Fibroblast of pulmonary artery (primary cell): ENCODE results near the gene RLN3.

Source experiments
- DNase-seq: peaks from one replicate; pipeline ENCODE4 v3.0.0-alpha.2; 2010; ENCODE audit warnings: low read depth
- H3K4me3 ChIP-seq: replicated peaks from 2 replicates; pipeline ENCODE4 v1.5.1; 2011; ENCODE audit warnings: low read depth, mild to moderate bottlenecking, control low read depth, low read length, moderate library complexity
- TF ChIP-seq, protein P1 (sequence below): IDR thresholded peaks from 2 replicates; pipeline ENCODE4 v1.5.1; 2011; ENCODE audit warnings: mild to moderate bottlenecking, control low read depth, low read length, inconsistent platforms; ENCODE audit errors: missing control alignments

Gene RLN3

DNA sequence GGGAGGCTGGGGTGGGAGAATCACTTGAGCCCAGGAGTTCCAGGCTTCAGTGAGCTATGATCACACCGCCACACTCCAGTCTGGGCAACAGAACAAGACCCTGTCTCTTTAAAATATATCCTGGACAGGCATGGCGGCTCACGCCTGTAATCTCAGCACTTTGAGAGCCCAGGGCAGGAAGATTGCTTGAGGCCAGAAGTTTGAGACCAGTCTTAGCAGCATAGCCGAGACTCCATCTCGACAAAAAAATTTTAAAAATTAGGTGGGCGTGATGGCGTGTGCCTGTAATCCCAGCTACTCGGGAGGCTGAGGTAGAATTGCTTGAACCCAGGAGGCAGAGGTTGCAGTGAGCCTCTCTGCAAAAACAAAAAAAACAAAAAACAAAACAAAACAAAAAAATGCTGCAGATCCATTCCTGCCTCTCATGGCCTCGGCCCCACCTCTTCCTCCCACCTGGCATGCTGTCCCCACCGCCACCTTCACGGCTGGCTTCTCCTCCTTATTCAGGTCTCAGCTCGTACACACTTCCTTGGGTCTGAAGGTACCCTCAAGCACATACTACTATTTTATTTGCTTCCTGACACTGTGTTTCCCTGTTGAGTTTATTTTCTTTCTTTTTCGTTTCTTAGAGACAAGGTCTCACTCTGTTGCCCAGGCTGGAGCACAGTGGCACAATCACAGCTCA is 27.1 kb upstream of the RLN3 start:
- H3K4me3 ChIP-seq = no peak overlapping the region
- DNase-seq = no peak
- TF ChIP-seq, protein P1, sequence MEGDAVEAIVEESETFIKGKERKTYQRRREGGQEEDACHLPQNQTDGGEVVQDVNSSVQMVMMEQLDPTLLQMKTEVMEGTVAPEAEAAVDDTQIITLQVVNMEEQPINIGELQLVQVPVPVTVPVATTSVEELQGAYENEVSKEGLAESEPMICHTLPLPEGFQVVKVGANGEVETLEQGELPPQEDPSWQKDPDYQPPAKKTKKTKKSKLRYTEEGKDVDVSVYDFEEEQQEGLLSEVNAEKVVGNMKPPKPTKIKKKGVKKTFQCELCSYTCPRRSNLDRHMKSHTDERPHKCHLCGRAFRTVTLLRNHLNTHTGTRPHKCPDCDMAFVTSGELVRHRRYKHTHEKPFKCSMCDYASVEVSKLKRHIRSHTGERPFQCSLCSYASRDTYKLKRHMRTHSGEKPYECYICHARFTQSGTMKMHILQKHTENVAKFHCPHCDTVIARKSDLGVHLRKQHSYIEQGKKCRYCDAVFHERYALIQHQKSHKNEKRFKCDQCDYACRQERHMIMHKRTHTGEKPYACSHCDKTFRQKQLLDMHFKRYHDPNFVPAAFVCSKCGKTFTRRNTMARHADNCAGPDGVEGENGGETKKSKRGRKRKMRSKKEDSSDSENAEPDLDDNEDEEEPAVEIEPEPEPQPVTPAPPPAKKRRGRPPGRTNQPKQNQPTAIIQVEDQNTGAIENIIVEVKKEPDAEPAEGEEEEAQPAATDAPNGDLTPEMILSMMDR = no peak

- DNase-seq = no peak
- TF ChIP-seq, protein P1 = no peak
- no peak overlapping the region for H3K4me3 ChIP-seq
Observed at GRCh38 chr19:14002571-14003250, 25.2 kb upstream of the RLN3 start.

DNA sequence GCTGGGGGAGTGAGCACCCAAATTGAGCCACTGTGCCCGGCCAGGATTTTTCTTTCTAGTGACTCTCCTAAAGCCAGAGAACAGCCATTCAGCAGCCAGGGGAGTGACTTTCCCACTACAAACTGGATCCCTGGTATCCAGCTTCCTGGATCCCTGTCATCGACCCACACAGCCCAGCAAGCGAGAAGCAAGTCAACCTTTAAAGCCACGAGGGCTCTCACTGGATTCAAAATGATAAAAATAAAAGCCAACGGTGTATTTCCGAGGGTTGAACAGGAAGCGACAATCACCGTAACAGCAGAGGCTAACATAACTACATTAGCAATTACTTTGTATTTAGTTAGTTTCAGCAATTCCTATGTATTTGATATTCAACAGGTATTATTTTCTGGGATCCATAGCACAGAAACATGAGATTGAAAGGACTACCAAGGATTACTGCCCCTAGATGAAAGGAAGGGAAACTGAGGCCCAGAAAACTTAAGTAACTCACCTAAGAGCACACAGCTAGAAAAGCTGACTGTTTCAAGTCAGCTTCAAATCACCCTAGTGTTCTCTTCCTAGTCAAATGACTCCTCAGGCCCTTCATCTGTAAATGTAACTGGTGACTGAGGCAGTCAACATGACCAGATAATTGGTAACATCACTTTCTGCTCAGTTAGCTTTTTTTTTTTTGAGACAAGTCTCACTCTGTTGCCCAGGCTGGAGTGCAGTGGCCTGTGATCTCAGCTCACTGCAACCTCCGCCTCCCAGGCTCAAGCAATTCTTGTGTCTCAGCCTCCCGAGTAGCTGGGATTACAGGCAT is 24.5 kb upstream of the RLN3 start:
- no peak overlapping the region for H3K4me3 ChIP-seq
- TF ChIP-seq, protein P1 = no peak
- no peak for DNase-seq

GRCh38 chr19:14004619-14005348 is 23.2 kb upstream of the RLN3 start:
- no peak overlapping the region for H3K4me3 ChIP-seq
- DNase-seq = no peak
- TF ChIP-seq, protein P1 = no peak

- H3K4me3 ChIP-seq = peak overlapping the region; percentile 72
- DNase-seq = peak; percentile 90
- TF ChIP-seq, protein P1 = no peak
Observed at GRCh38 chr19:14005349-14006084, 22.4 kb upstream of the RLN3 start.
